Measurements from ENCODE around the gene EIF2B1.

EIF2B1 gene

DNA sequence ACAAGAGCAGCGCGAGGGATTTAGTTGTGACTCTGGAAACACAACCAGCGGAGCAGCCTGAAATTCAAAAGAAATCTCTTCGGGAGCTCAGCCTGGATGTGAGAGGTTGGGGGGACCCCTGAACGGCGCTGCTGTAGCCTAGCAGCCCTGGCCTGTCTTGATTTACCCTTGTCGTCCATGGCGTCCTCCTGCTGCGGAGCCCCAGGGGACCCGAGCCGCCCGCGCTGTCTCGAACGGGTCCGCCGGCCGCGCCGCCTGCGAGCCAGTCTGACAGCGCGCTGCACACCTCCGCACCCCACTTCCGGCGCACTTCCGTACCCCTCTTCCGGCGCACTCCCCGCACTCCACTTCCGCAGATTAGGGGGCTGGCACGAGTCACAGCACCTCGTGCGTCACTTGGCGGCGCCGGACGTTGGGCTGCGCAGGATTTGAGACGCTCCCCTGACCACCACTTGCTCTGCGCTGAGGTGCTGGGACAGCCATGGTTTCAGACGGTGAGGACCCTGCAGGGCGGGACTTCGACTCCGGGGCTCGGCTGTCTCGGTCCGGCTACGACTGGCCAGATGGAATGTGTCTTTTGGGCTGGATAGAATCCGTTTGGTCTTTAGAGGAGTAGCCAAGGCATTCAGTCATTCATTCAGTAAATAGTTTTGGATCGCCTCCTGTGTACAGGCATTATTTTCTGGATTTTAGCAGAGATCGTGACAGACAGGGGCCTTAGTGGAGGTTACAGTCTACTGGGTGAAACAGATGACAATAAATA lies at the start of gene EIF2B1, which contains the start of gene GTF2H3:
EIF2B1 (minus strand) TSS at position 308 of the 763 bp plus-strand sequence; CDS start at position 179, 129 bp downstream.
GTF2H3 (plus strand) TSS at position 451 of the 763 bp plus-strand sequence; CDS start at position 482, 31 bp downstream.
- peak; percentile 99 for DNase-seq

DNA sequence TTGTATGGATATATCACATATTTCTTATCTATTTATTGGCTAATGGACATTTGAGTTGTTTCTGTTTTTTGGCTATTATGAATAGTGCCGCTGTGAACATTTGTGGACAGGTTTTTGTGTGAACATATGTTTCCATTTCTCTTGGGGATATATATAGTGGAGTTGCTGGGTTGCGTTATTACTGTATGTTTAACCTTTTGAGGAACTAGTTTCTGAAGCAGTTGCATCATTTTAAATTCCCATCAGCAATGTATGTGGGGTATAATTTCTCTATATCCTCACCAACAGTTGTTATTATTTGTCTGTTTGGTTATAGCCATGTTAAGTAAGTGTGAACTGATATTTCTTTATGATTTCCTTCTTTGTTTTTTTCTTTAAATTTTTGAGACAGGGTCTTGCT lies 48.1 kb upstream of the EIF2B1 start:
- no peak for DNase-seq

DNA sequence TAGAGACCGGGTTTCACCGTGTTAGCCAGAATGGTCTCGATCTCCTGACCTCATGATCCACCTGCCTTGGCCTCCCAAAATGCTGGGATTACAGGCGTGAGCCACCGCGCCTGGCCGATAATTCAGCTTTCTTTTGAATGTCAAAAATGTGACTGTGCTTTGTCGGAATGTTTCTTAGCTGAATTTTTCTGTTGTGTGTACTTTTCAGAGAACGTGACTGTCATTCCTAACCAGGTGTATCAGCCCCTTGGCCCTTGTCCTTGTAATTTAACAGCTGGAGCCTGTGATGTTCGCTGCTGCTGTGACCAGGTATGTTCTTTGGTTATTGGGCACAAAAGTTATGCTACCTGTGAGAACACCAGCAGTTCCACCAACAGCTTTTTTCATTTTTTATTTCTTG lies 45.5 kb upstream of the EIF2B1 start:
- no peak for DNase-seq

DNA sequence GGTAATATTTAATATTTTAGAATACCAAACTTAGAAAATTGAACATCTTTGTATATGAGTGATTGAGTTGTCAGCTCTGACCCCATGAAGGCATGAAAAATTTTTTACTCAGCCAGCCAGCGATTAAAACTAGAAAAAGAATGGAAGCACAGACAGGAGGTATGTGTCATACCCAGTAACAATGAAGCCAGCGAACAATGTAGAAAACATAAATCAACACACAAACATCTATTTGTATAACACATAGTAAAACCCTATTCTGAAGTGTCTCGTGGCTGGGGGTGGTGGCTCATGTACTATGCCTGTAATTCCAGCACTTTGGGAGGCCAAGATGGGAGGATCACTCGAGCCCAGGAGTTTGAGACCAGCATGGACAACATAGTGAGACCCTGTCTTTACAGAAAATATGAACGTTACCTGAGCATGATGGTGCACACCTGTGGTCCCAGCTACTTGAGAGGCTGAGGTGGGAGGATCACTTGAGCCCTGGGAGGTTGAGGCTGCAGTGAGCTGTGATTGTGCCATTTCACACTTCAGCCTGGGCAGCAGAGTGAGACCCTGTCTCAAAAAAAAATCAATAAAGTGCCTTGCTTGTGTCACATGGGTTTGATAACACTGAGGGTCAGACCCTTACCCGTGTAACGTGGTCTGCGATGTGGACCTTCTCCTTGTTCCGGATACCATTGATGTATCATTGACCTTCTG lies 43.3 kb upstream of the EIF2B1 start:
- no peak for DNase-seq

DNA sequence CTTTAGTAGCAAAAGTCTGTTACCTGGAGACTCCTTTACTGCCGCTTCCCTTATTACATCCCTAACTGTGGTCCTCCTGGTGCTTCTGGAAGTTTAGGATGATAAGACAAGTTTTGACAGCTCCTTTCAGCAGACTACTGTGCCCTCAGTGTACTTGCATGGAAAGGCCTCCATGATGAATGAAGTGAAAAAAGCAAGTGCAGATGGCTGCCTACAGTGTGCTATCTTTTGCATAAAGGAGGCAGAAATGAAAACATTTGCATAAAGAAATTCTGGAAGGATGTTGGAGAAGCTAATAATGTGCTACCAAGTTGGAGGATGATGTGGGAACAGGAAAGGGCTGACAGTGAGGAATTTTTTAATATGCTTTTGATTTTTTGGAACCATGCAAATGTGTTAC lies 42.0 kb upstream of the EIF2B1 start:
- DNase-seq, result no peak

DNA sequence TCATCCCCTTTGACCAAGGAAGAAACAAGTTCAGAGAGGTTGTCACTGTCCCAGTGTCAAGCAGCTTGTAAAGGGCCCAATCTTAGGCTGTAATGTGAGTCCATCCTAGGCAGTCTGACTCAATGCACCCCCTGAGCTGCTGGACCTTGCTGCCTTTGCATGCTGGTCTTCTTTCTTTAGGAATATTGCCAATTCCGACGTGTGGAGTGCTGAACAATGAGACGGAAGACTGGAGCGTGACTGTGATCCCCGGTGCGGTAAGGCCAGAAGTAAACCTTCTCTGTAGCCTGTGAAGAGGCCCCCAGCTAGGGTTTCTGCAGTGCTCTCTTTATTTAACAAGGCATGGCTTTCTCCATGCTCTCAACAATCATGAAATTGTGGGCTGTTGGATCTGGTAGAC lies 38.4 kb upstream of the EIF2B1 start:
- no peak for DNase-seq

DNA sequence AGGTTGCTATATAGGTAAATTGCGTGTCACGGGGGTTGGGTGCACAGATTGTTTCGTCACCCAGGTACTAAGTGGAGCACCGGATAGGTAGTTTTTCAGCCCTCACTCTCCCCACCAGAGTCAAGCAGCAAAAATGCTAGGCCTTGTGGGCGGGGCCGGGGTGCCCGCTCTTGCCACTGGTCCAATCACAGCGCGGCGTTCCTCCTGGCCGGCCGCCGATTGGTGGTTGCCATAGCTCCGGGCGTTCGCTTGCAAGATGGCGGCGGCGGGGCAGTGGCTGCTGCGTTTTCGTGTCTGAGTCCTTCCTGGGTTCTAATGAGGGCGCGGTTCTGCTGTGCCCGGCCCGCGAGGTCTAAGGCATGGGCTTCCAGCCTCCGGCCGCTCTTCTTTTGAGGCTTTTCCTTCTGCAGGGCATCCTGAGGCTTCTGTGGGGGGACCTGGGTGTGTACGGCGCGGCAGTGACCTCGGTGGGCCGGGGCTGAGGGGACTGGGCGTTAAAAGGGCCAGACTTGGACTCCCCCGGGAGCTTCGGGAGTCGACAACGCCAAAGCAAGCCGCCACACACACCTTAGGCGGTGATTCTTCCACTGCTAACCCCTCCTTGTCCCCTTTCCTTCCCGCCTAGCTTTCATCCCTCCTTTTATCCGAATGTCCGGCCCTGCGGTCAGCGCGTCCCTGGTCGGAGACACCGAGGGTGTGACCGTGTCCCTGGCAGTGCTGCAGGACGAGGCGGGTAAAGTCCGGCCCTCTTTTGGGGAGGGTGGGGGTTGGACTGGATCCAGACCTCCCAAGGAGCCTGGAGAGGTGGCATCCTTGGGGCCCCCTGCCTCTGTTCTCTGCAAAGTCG lies 37.6 kb upstream of the EIF2B1 start, which contains the start of gene TCTN2:
TCTN2 (plus strand) TSS at position 232 of the 847 bp plus-strand sequence; CDS start at position 360, 128 bp downstream.
- peak; percentile 98 for DNase-seq

DNA sequence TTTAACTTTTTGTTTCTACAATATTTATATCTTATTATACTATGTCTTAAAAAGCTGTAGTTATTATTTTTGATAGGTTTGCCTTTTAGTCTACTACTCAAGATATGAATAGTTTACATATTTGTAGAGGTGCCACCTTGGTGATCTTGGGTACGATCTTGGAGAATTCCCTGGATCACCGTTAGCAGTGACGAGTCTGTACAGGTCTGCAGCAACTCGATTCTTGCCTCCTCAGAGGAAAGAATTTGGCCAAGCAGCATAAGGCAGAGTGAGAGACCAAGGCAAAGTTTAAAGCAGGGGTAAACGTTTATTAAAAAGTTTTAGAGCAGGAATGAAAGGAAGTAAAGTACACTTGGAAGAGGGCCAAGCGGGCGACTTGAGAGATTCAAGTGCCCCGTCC lies 34.3 kb upstream of the EIF2B1 start:
- DNase-seq, result no peak

DNA sequence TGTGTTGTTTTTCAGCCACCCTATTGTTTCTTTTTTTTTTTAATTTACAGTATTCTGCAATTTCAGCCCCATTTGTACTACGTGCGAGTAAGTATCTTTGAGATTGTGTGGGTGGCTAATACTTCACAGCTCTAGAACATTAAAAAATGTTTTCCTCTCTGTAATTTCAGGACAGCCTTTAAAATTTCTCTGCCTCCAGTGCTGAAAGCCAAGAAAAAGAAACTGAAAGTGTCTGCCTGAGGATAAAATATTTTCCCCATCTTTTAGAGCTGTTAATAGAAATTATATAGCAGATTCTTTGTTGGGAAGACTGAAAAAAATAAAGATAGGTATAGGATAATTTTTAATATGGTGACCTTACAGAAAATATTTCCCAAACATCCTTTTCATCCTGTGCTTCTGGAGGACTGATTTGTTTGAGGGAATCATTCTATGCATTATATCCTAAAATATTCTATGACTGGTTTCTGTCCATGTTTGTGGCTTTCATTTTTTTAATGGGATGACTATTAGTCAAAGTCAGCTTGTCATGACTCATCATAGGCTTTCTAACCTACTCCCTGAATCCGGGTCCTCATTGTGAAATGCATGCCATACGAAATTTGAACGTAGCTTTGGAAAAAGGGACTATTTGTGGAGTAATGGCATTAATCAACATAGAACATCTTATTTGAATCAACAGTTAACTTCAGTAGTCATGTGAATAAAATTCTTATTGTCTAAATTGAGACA lies 26.7 kb upstream of the EIF2B1 start:
- no peak for DNase-seq

DNA sequence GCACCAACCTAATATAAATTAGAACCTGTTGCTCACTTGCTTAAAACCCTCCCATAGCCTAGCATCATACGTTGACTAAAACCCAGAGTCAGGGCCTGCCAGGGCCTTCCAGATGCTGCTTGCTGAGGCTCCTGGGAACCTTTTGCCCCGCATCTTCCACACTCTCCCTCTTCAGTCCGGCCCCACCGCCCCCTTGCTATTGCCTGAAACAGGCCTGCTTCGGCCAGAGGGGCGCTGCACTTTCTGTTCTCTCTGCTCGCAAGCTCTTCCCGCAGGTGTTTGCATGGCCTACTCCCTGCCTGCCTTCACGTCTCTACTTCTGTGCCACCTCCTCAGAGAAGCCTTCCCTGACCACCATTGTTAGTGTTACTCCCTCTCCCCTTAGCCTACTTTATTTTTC lies 23.7 kb upstream of the EIF2B1 start:
- no peak for DNase-seq

DNA sequence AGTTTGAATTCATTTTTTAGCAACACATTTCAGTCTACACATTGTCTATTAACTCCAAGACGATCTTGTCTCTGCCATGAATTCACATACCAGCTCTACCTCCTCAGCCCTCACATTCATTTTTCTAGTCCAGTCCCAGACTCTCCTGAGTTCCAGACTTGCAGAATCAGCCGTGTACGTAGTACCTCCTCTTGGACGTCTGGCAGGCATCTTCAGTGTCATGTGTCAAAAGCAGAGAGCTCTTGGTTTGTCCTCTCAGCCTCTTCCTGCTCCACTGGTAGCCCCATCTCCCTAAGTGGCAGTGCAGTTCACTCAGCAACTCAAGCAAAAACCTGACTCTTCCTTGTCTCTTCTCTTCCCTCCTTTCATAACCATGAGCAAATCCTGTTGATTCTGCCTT lies 22.9 kb upstream of the EIF2B1 start:
- DNase-seq, result no peak

DNA sequence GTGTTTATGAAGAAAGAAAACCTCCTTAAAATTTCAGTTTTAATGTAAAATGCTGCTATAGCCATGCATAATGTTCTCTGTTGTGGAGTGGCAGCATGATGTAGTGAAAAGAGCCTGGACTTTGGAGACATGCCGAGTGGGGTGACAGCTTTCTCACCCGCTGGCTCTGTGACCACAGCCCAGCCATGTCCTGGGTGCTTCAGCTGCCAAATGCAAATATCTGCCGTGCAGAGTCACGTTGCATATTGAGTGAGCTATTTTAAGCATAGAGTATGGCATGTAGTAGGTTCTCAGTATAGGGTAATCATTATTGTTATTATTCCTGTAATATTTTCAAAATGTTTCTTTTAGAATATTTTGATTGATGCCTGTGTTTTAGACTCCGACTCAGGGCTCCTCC lies 21.9 kb upstream of the EIF2B1 start:
- no peak for DNase-seq

DNA sequence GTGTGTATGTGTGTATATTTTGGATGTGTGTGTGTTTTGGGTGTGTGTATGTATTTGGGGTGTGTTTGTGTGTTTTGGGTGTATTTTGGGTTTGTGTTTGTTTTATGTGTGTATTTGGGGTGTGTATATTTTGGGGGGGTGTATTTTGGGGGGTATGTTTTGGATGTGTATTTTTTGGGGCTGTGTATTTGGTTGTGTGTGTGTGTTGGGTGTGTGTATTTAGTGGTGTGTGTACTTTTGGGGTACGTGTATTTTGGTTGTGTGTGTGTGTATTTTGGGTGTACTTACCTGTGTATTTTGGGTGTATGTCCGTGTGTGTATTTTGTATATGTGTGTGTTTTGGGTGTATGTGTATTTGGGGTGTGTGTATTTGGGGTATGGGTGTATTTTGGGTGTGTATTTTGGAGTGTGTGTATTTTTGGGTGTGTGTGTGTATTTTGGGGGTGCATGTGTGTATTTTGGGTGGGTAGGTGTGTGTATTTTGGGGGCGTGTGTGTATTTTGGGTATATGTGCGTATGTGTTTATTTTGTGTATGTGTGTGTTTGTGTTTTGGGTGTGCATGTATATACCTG lies 20.7 kb upstream of the EIF2B1 start:
- no peak for DNase-seq

DNA sequence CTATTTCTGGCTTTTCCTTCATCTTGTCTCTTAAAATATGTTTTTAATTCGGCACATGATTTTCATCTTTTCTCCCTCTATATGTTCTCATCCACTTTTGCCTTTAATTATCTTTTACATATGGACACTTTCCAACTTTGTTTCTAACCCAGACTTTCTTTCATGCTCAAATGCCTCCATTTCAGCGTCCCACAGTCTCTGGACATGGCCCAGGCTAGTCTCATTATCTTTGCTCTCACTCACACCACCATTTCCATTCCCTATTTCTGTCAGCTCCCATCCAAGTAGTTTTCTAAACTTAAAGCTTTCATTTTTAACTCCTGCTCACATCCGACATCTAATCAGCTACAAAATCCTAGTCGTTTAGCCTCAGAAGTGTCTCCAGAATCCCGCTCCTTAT lies 14.9 kb upstream of the EIF2B1 start:
- DNase-seq, result no peak

DNA sequence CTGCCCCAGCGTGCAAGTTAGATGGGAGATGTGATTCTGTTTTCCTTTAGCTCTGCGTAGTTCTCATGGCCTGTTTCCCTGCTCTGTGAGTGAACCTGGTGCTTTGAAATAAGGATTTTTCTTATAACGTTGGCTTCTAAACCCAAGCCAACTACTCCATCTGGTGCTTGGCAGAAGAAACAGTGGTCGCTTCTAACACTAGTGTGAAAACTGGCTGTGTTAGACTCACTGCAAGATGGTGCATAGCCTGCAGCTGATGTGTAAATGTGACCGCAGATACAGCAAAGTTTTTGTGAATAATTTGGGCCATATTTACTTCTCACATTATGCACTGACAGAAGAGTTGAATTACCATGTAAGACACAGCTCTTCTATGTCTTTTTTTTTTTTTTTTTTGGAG lies 12.4 kb upstream of the EIF2B1 start:
- DNase-seq, result no peak

DNA sequence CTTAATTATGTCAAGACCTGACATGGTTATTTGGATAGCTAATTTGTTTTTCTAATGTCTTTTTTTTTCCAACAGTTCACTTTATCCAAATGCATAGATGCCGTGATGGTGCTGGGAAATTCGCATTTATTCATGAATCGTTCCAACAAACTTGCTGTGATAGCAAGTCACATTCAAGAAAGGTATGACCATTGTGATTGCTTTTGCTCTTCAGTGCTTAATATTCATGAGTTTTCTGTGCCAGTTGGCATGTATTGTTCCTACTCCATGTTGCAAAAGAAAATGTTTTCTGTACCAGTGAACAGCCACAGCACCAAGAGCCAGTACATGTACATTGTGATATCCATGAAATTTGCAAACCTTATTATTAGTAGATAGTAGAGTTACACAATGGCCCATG lies 11.9 kb upstream of the EIF2B1 start:
- no peak for DNase-seq

DNA sequence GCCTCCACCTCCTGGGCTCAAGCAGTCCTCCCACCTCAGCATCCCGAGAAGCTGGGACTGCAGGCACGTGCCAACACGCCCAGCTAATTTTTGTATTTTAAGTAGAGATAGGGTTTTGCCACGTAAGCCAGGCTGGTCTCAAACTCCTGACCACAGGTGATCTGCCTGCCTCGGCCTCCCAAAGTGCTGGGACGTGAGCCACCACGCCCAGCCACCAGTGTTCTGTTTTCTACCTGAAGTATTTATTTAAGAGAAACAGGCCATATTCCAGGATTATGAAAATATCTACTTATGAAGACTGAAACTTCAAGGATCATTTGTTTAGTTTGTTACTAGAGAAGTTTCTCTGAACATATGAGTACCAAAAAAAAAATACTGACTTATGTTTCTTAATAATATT lies 10.4 kb upstream of the EIF2B1 start:
- no peak for DNase-seq

DNA sequence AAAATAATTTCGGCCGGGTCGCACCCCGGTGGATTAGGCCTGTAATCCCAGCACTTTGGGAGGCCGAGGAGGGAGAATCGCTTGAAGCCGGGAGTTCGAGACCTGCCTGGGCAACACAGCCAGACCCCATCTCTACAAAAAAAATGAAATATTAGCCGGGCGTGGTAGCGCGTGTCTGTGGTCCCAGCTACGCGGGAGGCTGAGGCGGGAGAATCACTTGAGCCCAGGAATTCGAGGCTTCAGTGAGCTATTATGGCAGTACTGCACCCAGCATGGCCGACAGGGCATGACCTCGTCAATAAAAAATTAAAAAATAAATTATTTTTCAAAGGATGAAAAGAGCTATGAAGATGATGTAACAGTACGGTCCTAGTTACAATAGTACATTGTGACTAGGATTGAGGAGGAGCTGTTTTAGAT lies 666 bp upstream of the EIF2B1 start:
- DNase-seq, result no peak

DNA sequence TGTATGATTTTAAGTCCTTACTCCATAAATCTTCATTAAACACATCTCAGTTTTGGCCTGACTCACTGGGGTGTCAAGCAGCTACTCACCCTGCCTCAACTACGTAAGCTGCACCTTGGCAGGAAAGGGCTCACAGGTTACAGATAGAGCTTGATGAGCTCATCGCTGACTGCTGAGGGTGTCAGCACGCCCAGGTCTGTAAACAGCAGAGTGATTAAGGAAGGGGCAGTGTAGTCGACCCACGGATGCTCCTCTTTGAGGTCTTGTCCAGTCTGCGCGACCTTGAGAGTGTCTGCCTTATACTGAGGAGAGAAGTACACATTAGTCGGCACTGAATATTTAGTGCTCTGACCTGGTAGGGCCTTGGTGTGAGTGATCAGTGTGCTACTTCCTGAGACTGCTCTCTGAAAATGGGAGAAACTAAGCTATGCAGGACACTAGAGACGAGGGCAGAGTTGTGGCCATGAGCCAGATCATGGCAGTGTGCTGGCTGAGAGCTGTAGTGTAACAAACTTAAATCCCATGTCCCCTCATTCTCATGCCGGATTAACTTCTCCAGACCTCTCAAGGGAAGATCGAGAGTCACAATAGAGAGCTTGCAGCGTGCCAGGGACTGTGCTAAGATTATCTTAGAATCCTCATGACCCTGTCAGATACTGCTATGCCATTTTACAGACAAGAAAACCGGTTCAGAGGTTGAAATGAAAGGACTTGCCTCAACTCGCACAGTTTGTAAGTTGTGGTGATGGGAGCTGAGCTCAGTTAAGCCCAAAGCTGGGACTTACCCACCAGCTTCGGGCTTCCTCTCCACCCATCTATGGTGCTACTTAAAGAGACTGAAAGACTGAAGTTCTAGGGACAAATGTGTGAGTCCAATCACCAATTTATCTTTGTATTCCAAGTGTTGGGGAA lies 11.6 kb downstream of the EIF2B1 start:
- DNase-seq, result peak; percentile 24

DNA sequence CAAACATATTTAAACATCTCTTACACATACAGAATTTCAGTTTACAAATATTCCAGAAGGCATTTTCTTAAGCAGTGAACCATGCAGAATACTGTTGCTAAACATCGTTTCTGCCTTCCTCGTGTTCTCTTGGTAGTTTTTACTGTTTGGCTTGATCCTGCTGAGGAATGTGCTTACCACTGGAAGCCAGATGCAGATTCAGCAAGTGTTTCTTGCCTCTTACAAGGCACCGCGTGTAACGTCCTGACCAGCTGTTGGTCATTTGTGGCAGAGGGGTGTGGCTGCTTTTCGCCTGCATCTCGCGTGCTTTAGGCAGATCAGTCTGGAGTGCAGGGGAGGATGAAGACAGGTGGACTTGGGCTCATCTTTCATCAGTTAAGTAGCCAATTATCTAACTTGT lies 12.4 kb downstream of the EIF2B1 start:
- no peak for DNase-seq

DNA sequence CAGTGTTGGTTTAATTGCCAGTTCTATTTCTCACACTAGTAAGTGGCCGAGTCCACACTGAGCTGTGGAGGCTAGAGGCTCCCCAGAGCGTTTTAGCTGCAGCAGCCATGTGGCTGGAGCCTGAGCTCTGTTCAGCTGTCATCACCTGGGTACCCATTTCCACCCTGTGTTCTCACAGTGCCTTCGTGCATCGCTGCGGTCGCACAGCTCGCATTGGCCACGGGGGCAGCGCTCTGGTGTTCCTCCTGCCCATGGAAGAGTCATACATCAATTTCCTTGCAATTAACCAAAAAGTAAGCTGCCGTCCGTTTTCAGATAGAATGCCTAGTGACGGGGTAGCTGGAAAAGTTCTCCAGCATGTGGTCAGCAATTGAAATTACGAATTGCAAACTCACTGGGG lies 15.9 kb downstream of the EIF2B1 start:
- DNase-seq, result peak; percentile 53

Data from activated effector memory CD4-positive, alpha-beta T cell treated with anti-CD3 and anti-CD28 coated beads, Interleukin-2, amount 50 U/mL, for 16 hours (primary cell).